Measurements from ENCODE around the gene MDP1. TPM values are rescaled to one million over a fixed set of nuclear protein-coding genes. Genes with fewer than 3 reads are reported as not detected.
"Not testable (repeated sequence)": the region's sequence is repeated elsewhere in the genome, so short reads cannot be mapped to it uniquely, and the experiment has no call there.

The MDP1 gene
- polyA plus RNA-seq, 12 donors: 4.6 to 33.0 (median 8.7) TPM; not detected in 1

GRCh38 chr14:24253936-24254335 lies 38.1 kb upstream of the MDP1 start:
- no peak for DNase-seq

GRCh38 chr14:24252289-24253124 lies 36.6 kb upstream of the MDP1 start:
- no peak for DNase-seq

- no peak for DNase-seq
Observed at GRCh38 chr14:24251880-24252288, 36.0 kb upstream of the MDP1 start.

- DNase-seq: no peak
Observed at GRCh38 chr14:24250354-24250753, 34.5 kb upstream of the MDP1 start.

GRCh38 chr14:24249230-24250021 lies 33.6 kb upstream of the MDP1 start:
- DNase-seq: no peak

- no peak for DNase-seq
Observed at GRCh38 chr14:24247422-24247821, 31.6 kb upstream of the MDP1 start.

- DNase-seq: no peak
Observed at GRCh38 chr14:24246765-24247212, 30.9 kb upstream of the MDP1 start.

GRCh38 chr14:24245350-24245749 lies 29.5 kb upstream of the MDP1 start:
- DNase-seq: not testable (repeated sequence)

- no peak for DNase-seq
Observed at GRCh38 chr14:24243336-24243836, 27.5 kb upstream of the MDP1 start.

GRCh38 chr14:24241829-24242443 lies 26.1 kb upstream of the MDP1 start:
- DNase-seq: no peak

- DNase-seq: no peak
Observed at GRCh38 chr14:24240110-24240918, 24.4 kb upstream of the MDP1 start.

- DNase-seq: no peak
Observed at GRCh38 chr14:24238527-24239037, 22.7 kb upstream of the MDP1 start.

- no peak for DNase-seq
Observed at GRCh38 chr14:24238123-24238522, 22.3 kb upstream of the MDP1 start.

- no peak for DNase-seq
Observed at GRCh38 chr14:24237463-24237955, 21.6 kb upstream of the MDP1 start.

- DNase-seq: no peak
Observed at GRCh38 chr14:24236689-24237462, 21.0 kb upstream of the MDP1 start.

- no peak for DNase-seq
Observed at GRCh38 chr14:24235804-24236688, 20.2 kb upstream of the MDP1 start.

- no peak for DNase-seq
Observed at GRCh38 chr14:24234095-24235005, 18.5 kb upstream of the MDP1 start.

GRCh38 chr14:24233538-24233866 lies 17.6 kb upstream of the MDP1 start:
- DNase-seq: no peak
